RWPE2 (cell line): ENCODE data around the gene GALC.
"Not testable (repeated sequence)": the region's sequence is repeated elsewhere in the genome, so short reads cannot be mapped to it uniquely, and the experiment has no call there.

ENCODE experiments used
- ATAC-seq: fragments of 200-7000 bp; cut with Tn5 transposase; 3 replicates; pipeline ENCODE4 v1.9.1; 2021; ENCODE audit warnings: low read depth
- DNase-seq: peaks from one replicate; pipeline ENCODE4 v3.0.0-alpha.2; 2020; ENCODE audit warnings: low spot score
- H3K27ac ChIP-seq: fragments of 450-650 bp; 2 replicates; pipeline ENCODE4 v1.5.1; 2017; ENCODE audit warnings: mild to moderate bottlenecking; ENCODE audit not compliant: poor library complexity, severe bottlenecking
- H3K27me3 ChIP-seq: fragments of 250-450 bp; sonication (Bioruptor Pico); 2 replicates; pipeline ENCODE4 v1.5.1; 2021; ENCODE audit warnings: mild to moderate bottlenecking, moderate library complexity; ENCODE audit not compliant: insufficient read depth, poor library complexity, severe bottlenecking
- H3K36me3 ChIP-seq: fragments of 250-450 bp; sonication (Bioruptor Pico); 2 replicates; pipeline ENCODE4 v1.5.1; 2020; ENCODE audit warnings: low read depth, mild to moderate bottlenecking, moderate library complexity
- H3K4me1 ChIP-seq: fragments of 250-450 bp; sonication (Bioruptor Pico); 2 replicates; pipeline ENCODE4 v1.5.1; 2021; ENCODE audit warnings: mild to moderate bottlenecking, moderate library complexity; ENCODE audit not compliant: insufficient read depth, poor library complexity, severe bottlenecking
- H3K4me3 ChIP-seq: fragments of 250-450 bp; sonication (Bioruptor Pico); 2 replicates; pipeline ENCODE4 v1.5.1; 2021; ENCODE audit warnings: mild to moderate bottlenecking, moderate library complexity; ENCODE audit not compliant: severe bottlenecking
- H3K9me3 ChIP-seq: fragments of 250-450 bp; sonication (Bioruptor Pico); 2 replicates; pipeline ENCODE4 v1.5.1; 2021; ENCODE audit warnings: mild to moderate bottlenecking, moderate library complexity; ENCODE audit not compliant: severe bottlenecking
- CTCF ChIP-seq: fragments of 450-650 bp; IDR thresholded peaks from one replicate; pipeline ENCODE4 v1.5.1; 2017; ENCODE audit warnings: mild to moderate bottlenecking, moderate library complexity; ENCODE audit not compliant: poor library complexity, severe bottlenecking

Gene GALC

DNA sequence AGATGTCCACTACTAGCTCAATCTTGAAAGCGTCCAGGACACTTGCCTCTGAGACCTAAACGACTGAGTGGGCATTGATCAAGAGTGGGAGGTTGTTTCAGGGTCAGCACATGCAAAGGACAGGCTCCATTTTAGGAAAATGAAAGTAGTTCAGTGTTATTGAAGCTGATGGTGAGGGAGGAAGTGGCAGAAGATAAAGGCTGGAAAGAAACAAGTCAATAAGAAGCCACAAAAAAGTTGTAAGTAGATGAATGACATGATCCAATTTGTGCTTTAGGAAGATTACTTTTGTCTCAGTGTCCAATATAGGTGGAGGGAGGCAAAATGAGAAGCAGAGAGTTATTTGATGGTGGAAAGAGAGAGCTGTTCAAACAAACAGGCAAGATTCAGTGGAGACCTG lies 33.9 kb upstream of the GALC start:
- no peak for TF ChIP-seq CTCF
- Histone ChIP-seq H3K27ac (no peak overlapping the region), H3K9me3 (no peaks in the 10 kb centered on the region), H3K4me3 (no peak overlapping the region), H3K4me1 (no peaks in the 10 kb centered on the region), H3K36me3 (no peaks in the 10 kb centered on the region), H3K27me3 (peaks cover 8% of the 10 kb centered on the region)
- ATAC-seq = no peak
- DNase-seq = no peak

DNA sequence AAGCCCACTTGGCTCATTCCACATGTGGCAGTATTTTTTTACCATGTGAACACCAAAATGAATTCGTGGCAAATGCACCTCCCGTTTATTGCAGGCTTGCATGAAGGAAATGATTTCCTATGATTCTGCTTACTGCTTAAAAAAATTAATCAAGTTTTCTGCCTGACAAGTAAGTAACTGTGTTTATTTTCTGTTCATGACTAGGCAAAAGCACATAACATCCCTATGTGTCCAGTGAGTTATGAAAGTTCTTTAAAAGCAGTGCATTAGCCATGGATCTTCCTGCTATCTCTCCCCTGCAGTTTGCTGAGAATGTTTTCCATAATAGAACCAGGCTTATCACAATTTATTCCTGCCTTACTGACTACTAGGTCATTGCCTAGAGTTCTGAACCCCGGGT lies 32.3 kb upstream of the GALC start:
- ATAC-seq (no peak), DNase-seq (no peak)
- no peaks in the 10 kb centered on the region for H3K36me3 ChIP-seq
- peaks cover 8% of the 10 kb centered on the region for H3K27me3 ChIP-seq
- H3K27ac ChIP-seq = no peak overlapping the region
- no peaks in the 10 kb centered on the region for H3K9me3 ChIP-seq
- TF ChIP-seq CTCF = no peak
- H3K4me1 ChIP-seq = no peaks in the 10 kb centered on the region
- no peak overlapping the region for H3K4me3 ChIP-seq

DNA sequence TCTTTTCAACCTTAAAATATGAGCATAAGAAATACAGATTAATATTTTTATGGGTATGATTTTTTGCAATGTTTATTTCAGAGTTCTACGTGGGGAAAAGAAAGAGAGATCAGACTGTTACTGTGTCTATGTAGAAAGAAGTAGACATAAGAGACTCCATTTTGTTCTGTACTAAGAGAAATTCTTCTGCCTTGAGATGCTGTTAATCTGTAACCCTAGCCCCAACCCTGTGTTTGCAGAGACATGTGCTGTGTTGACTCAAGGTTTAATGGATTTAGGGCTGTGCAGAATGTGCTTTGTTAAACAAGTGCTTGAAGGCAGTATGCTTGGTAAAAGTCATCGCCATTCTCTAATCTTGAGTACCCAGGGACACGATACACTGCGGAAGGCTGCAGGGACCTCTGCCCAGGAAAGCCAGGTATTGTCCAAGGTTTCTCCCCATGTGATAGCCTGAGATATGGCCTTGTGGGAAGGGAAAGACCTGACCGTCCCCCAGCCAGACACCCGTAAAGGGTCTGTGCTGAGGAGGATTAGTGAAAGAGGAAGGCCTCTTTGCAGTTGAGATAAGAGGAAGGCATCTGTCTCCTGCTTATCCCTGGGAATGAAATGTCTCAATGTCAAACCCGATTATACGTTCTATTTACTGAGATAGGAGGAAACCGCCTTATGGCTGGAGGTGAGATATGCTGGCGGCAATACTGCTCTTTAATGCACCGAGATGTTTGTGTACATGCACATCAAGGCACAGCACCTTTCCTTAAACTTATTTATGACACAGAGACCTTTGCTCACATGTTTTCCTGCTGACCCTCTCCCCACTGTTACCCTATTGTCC lies 31.5 kb upstream of the GALC start:
- not testable (repeated sequence) for H3K4me3 ChIP-seq, DNase-seq, H3K9me3 ChIP-seq, H3K4me1 ChIP-seq, H3K27me3 ChIP-seq, ATAC-seq, H3K27ac ChIP-seq, H3K36me3 ChIP-seq

GRCh38 chr14:88023658-88024187 lies 30.7 kb upstream of the GALC start:
- H3K36me3 ChIP-seq = no peaks in the 10 kb centered on the region
- DNase-seq (no peak), ATAC-seq (no peak)
- H3K4me1 ChIP-seq = no peaks in the 10 kb centered on the region
- peaks cover 8% of the 10 kb centered on the region for H3K27me3 ChIP-seq
- TF ChIP-seq CTCF = no peak
- H3K4me3 ChIP-seq = no peak overlapping the region
- H3K9me3 ChIP-seq = no peaks in the 10 kb centered on the region
- no peak overlapping the region for H3K27ac ChIP-seq

DNA sequence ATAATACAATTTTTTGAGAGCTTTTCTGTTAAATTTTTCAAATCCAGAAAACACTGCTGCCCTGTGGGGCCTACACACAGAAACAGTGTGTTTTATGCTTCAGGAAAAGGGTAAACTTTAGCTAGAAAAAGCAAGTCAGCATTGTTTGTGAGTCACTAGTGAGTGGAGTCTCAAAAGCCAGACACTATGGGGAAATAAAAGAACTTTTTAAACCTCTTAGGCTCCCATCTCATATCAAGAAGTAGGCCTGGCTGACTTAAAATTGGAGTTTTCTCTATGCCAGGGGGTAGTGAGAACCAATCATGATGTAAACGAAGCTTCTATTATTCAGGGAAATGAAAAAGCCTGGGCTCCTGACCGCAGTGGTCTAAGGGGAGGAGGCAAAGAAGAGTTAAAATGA lies 24.6 kb upstream of the GALC start:
- Histone ChIP-seq H3K4me3 (no peak overlapping the region), H3K4me1 (no peaks in the 10 kb centered on the region), H3K9me3 (no peaks in the 10 kb centered on the region), H3K36me3 (no peaks in the 10 kb centered on the region), H3K27ac (no peak overlapping the region), H3K27me3 (no peaks in the 10 kb centered on the region)
- ATAC-seq (no peak), DNase-seq (no peak)
- TF ChIP-seq CTCF = no peak
